DND-41 (cell line): ENCODE results near the gene ASTE1.

Source experiments
- EZH2 ChIP-seq: IDR thresholded peaks from 3 replicates; pipeline ENCODE4 v1.6.1; 2012; ENCODE audit warnings: borderline replicate concordance, low read depth, mild to moderate bottlenecking, moderate library complexity, low read length, inconsistent platforms; ENCODE audit not compliant: severe bottlenecking
- TF ChIP-seq, protein P1 (sequence below): IDR thresholded peaks from 2 replicates; pipeline ENCODE4 v1.5.1; 2012; ENCODE audit warnings: borderline replicate concordance, low read length, moderate library complexity, mild to moderate bottlenecking; ENCODE audit not compliant: poor library complexity, severe bottlenecking; ENCODE audit errors: extremely low read depth

DNA sequence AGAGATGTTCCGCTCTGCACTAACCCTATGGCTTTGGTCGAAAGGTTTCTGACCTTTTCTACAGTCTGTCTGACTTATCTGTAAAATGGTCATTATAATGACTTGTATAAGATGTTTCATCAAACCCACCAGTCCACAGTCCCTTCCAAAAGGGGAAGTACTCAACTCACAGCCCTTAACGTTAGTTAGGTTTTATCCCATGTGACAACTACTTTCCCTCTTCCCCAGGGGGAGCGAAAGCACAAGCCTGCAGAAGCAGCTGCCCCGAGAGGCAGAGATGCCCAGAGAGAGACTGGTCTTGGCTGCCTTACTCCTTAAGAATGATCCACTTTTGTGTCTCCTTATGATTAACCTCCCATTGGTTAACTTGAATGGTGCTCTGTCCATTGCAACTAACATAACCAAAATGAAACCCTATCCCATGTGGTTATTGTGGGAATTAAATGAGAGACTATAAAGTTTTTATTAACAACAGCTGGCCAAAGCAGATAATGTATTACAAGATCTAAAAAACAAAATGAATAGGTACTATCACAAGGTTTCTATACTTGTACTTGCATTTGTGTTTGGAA lies 6.4 kb downstream of the ASTE1 start:
- TF ChIP-seq, protein P1, sequence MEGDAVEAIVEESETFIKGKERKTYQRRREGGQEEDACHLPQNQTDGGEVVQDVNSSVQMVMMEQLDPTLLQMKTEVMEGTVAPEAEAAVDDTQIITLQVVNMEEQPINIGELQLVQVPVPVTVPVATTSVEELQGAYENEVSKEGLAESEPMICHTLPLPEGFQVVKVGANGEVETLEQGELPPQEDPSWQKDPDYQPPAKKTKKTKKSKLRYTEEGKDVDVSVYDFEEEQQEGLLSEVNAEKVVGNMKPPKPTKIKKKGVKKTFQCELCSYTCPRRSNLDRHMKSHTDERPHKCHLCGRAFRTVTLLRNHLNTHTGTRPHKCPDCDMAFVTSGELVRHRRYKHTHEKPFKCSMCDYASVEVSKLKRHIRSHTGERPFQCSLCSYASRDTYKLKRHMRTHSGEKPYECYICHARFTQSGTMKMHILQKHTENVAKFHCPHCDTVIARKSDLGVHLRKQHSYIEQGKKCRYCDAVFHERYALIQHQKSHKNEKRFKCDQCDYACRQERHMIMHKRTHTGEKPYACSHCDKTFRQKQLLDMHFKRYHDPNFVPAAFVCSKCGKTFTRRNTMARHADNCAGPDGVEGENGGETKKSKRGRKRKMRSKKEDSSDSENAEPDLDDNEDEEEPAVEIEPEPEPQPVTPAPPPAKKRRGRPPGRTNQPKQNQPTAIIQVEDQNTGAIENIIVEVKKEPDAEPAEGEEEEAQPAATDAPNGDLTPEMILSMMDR: no peak
- TF ChIP-seq EZH2: no peak
